Activated gamma-delta T cell (primary cell): ENCODE data around the gene AMPD3.
"Not testable (repeated sequence)": the region's sequence is repeated elsewhere in the genome, so short reads cannot be mapped to it uniquely, and the experiment has no call there.

Experiments used
- DNase-seq: peaks from one replicate; lab custom pipeline; 2025; lab: John Stamatoyannopoulos, UW
- total RNA-seq, 2 donors: gene quantifications; one replicate each; lab custom pipeline; 2026; lab: John Stamatoyannopoulos, UW

Gene AMPD3
- total RNA-seq = 39.1 to 45.4 reads per million in 2 donors

DNA sequence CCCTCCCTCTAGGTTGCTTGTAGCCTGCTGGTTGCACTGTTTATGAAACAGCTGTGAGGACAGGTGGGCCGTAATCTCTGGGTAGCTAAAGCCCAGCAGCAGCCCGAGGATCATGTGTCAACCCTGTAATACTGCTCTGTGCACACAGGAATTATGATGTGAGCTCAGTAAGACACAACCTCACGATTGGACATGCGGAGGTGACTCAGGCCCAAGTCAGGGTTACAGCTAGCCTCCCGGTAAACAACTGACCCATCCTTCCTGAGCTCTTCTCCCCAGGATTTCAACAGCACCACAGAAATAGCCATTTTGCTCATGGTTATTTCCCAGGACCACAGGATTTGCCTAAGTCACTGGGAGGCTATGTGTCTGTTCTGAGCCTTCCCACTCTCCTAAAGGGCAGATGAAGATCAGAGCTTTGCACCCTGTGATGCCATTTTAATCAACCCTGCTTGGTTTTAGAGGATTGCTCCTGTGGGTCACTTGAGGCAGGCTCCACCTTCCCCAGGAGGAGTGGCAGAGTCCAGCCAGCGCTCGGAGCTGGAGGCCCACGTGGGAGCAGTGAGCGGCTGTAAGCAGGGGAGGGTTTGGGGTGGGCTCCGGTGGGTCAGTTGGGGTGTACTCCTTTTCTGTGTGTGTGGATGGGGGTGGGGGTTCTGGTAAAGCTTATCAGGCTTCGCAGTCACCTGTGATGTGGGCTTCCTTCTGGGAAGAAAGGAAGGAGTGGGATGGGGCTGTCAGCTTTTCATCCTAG lies at the start of gene AMPD3:
Gene AMPD3, plus strand, starts transcription at position 387 of the 754 bp plus-strand sequence. CDS start 6,256 bp downstream, outside the sequence.
- no peak for DNase-seq

DNA sequence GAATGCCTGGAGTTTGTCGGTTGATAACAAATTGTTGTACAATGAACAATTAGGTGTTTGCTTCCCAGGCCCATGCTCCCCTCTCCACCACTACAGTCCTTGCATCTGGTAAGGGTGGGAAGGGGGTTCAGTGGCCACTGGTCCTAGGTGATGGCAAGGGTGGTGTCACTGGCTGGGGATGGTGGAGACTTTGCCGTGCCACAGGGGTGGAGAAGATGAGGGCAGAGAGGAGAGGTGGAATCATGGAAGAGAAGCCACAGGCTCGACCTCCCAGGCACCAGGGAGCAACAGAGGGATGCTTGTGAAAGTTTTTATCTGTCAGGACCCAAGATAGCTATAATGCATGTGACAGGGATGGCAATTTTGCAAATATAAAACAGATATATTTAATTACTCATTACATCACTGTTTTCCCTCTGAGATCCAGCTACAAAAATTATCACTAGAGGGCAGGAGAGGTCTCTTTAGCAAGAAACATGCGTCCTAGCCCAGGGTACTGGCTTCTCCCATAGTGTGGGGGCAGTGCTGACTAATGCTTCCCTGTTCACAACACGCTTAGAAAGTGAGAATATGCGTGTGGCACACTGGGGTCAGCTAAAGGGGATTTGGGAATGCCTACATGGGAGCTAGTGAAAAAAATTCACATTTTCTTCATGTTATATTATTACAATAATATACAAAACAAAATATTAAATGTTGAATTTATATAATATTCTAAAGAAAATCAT lies 49.0 kb upstream of the AMPD3 start:
- no peak for DNase-seq

DNA sequence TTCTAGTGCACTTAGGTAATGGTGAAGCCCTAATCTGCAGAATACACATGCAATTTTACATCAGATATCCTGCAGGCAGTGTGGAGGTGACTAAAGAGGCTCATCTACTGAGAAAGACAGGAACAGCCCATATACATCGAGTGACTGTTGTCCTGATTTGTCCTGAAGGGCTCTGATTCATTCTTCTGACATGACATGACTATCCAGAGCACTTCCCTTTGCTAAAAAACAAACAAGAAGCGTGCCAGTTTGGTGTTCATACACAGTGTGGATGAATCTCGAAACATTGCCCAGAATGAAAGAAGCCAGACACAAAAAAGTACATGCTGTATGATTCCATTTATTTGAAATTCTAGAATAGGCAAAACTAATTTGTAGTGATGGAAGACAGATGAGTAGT lies 48.0 kb upstream of the AMPD3 start:
- no peak for DNase-seq

DNA sequence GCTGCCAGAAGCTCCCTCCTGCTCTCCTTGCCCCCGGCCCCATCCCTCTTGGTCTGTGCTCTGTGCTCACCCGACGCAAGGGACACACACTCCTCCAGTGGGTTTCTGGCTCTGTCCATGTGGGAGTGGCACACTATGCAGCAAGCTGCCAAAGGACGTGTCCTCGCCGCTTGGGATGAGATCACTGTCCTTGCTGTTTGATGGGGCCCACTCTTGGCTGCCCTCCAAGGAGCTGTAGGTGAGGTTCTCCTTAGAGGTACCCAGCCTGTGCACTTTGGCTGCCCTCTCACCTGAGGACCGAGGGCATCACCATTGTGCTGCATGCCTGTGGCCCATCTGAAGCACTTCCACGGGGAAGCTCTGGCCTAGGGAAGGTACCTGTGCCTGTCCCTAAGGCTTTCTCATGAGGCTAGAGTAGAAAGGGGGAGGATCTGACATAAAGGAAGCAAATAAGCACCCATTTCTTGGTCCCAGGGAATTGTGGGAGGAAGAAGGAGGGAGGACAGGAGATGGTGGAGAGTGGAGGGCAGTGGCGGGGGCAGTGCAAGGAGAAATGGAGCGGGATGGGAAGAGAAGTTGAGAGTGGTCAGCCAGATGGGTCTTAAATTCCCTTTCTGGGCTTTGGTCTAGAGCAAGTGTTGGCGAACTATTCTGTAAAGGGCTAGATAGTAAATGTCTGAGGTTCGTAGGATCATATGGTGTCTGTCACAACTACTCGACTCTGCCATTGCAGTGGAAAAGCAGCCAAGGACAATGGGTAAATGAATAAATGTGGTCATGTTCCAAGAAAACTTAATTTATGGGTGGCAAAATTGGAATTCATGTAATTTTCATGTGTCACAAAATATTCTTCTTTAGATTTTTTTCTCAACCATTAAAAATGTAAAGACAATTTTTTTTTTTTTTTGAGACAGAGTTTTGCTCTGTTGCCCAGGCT lies 47.0 kb upstream of the AMPD3 start:
- DNase-seq = no peak

DNA sequence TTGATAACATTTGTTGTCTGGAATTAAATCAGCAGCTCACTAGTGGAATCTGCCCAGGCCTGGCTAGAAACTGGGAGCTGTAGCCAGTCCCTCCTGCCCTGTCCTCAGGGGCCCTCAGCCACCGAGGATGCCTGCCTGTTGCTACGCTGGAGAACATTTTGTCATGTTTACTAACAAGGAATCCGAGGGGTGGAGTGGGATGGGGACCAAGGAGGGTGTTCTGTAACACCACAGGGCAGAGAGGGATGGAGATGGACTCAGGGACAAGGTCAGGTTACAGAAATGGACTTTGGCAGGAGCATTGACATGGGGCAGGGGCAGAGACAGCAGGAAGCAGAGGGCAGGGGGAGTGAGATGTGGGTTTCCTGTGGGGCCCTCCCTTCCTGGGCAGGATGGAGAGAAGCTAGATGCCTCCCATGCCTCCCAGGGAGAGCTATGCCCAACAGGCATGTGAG lies 45.8 kb upstream of the AMPD3 start:
- no peak for DNase-seq

DNA sequence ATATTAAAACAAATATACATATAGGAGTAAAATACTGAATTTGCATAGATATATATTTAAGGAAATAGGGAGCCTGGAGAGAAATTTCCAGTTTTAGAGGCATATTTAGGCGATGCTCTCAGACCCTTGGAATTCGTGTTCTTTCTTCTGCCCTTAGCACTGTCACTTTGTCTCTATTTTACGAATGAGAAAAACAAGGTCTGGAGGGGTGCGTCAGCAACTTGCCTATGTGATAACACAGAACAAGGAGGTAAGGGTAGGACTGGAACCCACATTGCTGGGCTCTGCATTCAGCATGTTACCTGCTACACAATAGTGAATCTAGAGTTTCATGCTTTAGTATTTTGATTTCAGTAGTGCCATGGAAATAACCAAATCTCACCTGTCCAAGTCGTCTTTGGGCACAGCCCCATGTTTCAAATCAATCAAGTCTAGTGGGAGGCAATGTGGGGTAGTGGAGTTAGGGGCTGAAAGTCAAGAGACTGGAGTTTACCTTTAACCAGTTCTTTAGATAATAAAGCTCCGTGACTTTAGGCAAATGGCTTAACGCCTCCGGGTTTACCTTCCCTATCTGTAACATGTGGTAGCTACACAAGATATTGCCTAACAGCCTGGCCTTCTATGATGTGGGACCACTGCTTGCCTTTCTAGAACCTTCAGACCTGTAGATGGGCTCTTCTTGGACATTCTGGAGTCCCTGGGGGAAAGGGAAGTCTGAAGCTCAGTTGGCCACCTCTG lies 44.8 kb upstream of the AMPD3 start:
- DNase-seq = no peak

DNA sequence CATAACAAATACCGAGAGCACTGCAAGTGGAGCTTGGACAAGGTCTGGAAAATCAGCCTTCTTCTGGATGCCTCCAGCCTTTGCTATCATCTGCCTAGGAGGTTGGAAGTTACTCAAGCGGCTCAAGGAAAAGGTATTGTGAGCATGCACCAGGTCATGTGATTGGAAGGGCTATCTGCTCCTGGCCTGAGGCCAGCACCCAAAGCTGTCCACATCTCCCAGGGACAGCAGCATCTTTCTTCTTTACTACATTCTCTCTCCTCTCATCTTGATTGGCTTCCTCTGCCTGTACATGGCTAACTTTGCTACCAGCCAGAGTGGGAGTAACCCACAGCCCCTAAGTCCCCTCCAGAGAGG lies 44.2 kb upstream of the AMPD3 start:
- DNase-seq = no peak

DNA sequence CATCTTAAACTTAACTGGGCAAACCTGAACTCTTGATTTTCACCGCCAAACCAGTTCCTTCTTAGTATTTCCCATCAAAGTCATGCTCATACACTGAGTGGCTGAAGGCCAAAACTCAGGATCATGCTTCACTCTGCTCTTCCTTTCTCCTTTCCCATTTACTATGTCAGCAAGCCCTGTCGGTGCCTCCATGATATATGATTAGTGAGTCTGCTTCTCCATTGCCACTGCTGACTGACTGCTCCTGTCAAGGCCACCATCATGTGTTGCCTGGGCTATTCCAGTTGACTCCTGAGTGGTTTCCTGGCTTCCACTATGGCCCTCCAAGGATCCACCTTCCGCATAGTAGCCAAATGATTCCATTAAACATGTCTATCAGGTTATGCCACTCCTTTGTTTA lies 42.8 kb upstream of the AMPD3 start:
- no peak for DNase-seq

DNA sequence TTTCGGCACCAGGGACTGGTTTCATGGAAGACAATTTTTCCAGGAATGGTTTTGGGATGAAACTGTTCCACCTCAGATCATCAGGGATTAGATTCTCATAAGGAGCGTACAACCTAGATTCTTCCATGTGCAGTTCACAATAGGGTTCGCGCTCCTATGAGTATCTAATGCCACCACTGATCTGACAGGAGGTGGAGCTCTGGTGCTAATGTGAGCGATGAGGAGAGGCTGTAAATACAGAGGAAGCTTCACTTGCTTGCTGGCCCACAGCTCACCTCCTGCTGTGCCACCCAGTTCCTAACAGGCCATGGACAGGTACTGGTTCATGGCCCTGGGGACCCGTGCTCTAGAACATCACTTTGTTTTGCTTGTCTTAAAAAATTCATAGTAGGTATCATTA lies 41.8 kb upstream of the AMPD3 start:
- DNase-seq = no peak

DNA sequence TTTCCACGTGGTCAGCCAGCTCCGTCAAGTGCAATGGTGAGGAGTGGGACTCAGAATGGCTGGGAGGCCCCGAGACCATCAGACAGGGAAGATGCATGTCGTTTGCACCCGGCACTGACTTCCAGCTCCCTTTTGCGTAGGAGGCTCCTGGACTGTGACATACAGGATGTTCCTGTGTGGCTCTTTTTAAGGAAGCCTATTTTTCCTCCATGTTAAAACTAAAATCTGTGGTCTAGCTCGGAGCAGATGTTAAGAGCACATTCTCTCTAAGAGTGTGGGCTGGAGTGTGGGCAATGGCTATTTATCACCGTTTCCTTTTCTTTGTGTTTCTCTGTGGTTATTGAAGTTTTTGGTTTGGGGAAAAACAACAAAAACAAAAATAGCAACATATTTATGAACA lies 40.9 kb upstream of the AMPD3 start:
- no peak for DNase-seq

DNA sequence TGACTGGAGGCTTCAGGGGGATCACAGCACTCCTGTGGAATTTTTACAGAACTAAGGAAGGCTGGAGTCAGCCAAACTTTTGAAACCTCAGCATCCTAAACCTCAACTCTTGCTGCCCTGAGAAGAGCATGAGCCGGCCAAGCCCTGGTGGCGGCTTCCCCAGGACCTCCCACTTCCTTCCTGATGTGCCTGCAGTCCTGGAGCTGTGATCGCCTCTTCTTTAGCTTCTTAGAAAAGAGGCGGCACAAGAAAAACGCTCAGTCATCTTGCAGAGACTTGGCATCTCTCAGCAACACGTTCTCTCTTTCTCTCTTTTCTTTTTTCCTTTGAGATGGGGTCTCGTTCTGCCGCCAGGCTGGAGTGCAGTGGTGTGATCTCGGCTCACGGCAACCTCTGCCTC lies 40.4 kb upstream of the AMPD3 start:
- DNase-seq = no peak

DNA sequence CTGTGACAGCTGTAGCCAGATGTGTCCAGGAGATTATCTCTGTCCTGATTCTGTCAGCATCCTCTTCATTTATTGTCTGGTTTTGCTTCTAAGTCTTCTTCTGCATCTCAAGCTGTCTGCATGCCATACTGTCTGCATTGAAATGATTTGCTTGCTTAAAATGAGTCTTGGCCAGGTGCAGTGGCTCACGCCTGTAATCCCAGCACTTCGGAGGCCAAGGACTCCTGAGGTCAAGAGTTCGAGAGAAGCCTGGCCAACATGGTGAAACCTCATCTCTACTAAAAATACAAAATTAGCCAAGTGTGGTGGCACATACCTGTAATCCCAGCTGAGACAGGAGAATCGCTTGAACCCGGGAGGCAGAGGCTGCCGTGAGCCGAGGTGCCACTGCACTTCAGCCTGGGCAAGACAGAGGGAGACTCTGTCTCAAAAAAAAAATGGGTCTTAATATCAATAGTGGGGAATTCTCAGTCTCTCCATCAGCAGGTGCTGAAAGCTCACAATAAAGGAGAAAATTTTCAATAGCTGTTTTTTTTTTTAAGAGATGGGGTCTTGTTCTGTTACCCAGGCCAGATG lies 39.2 kb upstream of the AMPD3 start:
- DNase-seq = no peak

DNA sequence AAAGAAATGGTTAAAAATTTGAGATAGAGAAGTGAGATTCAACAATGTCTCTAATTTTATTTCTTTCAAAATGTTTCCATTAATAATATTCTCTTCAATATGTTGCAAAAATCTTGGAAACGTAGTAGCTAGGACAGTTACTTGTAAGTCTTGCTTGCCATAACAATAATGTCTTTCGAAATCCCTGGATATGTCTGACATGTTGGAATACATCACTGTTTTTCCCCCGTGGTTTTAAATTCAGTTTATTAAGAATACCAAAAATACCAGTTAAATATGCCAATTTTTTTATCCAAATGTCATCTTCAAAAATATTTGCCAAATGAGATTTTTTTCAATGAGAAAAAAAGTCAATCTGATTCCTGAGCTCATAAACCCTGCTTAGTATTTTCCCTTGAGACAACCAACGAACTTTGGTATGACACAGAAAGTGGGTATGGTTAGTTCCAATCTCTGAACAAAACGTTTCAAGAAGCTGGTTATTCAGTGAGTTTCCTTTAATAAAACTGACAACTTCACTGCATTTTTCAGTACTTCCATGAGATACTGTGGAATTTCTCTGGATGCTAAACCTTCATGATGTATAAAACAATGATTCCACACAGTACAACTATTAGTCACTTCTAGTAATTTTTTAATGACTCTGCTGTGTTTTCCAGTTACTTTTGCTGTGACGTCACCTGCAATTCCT lies 36.7 kb upstream of the AMPD3 start:
- no peak for DNase-seq

DNA sequence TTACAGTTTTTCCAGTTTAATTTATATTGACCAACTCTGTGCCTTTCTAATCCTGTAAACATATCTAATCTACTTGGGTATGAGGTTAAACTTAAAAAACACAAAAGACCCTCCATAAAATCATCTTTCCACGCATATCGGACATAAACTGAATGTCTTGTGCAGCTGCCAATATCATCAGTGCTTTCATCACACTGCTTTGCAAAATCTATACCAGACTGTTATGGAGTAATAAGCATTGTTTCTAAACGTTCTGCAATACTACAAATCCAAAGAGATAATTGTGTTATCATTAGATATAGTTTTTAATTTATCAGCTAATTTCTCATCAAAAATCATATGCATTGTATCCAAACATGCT lies 36.1 kb upstream of the AMPD3 start:
- no peak for DNase-seq

DNA sequence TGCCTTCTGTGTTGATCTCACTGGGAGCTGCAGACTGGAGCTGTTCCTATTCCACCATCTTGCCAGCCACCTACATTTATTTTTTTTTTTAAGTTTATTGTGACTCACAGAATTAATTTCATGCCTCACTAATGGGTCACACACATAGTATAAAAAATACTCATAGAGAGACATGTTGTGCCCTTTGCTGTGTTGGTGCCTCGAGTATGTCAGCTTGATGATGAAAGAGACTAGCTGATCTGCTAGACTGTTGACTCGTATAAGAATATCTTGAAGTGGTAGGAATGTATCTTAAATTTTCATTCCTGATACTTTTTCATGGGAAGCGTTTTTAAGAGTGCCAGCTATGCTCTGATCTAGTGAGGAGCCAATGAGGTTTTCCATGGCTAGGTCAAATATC lies 28.6 kb upstream of the AMPD3 start:
- DNase-seq = no peak

DNA sequence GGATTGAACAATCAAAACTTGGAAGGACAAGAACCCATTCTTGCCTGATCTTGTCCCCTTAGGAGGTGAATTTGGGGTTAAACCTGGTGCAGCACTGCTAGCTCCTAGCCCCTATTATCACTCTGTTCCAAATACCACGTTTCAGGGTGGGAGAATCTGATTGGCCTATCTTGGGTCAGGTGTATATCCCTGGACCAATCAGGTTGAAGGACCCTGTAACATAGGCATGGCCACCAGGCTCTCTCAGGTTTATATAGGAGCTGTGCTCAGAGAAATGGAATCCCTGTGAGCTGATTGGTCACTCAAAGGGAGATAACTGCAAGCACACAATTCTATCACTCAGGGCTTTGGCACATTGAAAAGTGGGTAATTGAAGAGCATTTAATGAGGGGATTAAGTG lies 26.6 kb upstream of the AMPD3 start:
- no peak for DNase-seq

DNA sequence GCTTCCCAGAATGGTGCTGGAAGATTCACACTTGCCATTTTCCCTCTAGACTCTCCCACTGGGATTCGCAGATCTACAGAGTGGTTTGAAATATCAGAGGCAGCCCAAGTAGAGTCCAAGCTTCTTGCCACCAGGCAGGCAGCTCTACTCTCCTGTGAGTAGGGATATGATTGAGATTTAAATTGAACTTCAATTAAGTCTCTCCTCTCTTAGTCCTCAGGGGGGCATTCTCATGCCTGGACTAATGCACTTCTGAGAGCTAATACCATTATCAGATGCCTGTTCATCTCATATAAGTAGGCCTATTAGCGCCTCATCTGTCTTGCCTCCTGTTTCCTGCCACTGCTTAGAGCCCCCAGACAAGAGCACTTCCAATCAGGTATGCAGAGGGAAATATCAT lies 25.5 kb upstream of the AMPD3 start:
- DNase-seq = no peak

DNA sequence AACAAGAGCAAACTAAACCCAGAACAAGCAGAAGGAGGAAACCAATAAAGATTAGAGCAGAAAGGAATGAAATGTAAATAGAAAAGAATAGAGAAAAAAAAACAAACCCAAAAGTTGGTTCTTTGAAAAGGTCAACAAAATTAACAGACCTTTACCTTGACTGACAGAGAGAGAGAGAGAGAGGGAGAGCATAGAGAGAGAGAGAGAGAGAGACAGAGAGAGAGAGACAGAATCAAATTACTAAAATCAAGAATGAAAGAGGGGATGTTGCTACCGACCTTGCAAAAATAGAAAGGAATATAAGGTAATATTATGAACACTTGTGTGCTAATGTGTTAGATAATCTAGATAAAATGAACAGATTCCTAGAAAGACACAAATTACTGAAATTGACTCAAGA lies 22.6 kb upstream of the AMPD3 start:
- DNase-seq = no peak

DNA sequence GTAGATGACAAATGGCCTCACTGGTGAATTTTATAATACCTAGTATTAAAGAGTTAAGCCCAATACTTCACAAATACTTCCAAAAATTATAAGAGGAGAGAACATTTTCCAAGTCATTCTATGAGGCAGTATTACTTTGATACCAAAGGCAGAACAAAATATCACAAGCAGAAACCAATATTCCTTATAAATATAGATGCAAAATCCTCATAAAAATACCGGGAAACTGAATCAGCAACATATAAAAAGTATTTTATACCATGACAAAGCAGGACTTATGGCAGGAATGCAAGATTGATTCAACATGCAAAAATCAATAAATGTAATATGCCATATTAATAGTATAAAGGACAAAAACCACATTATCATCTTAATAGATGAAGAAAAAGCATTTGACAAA lies 22.1 kb upstream of the AMPD3 start:
- no peak for DNase-seq

DNA sequence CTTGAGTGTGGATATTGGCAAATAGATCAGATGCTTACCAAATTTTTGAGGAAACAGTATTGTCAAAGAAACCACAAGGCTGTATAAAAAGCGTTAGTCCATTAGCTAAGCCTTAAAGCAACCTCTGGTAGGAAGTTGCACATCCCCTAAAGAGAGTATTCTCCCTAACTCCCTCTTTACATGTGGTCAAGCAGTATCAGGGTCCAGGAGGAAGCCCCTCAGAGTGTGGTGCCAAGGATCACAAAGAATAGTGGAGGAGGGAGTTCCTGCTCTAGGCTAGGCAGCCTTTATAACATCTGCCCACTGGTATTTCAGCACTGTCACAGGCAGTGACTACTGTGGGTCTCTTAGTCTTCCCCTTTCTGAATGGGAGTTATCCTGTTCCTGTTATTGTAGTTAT lies 18.8 kb upstream of the AMPD3 start:
- no peak for DNase-seq

DNA sequence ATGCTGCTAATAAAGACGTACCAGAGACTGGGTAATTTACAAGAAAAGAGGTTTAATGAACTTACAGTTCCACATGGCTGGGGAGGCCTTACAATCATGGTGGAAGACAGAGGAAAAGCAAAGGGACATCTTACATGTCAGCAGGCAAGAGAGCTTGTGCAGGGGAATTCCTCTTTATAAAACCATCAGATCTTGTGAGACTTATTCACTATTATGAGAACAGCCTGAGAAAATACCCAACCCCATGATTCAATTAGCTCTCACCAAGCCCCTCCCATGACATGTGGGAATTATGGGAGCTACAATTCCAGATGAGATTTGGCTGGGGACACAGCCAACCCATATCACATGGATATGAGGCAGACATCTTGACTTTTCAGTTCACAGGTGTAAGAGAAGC lies 18.4 kb upstream of the AMPD3 start:
- not testable (repeated sequence) for DNase-seq
